Right lobe of liver (tissue), 6 donors: ENCODE results near the gene ETFDH. TPM values are rescaled to one million over a fixed set of nuclear protein-coding genes. Genes with fewer than 3 reads are reported as not detected.
"Not testable (repeated sequence)": the region's sequence is repeated elsewhere in the genome, so short reads cannot be mapped to it uniquely, and the experiment has no call there.

Experiments
- ATAC-seq, 4 donors: fragments of 200-7000 bp; cut with Tn5 transposase; one replicate each; pipeline ENCODE4 v1.9.1; 2020; ENCODE audit warnings: mild to moderate bottlenecking in 4 of 4, moderate library complexity in 4 of 4
- DNase-seq, 3 donors: peaks; one replicate each; pipeline ENCODE4 v3.0.0-alpha.2; 2020
- H3K27ac ChIP-seq, 3 donors: fragments of 200-600 bp; one replicate each; pipeline ENCODE4 v1.8.0; 2022
- H3K27me3 ChIP-seq, 2 donors: fragments of 200-600 bp; one replicate each; pipeline ENCODE4 v1.8.0; 2022
- H3K36me3 ChIP-seq, 4 donors: fragments of 200-600 bp; sonication (generic) in 1 of 4; one replicate each; pipeline versions ENCODE4 v1.5.1 to v1.8.0; 2017 to 2022; ENCODE audit warnings: control low read depth in 1 of 4
- H3K4me1 ChIP-seq, 4 donors: fragments of 200-600 bp; sonication (generic) in 1 of 4; one replicate each; pipeline versions ENCODE4 v1.5.1 to v1.8.0; 2017 to 2022; ENCODE audit warnings: control low read depth in 1 of 4
- H3K4me3 ChIP-seq, 3 donors: fragments of 200-600 bp; one replicate each; pipeline ENCODE4 v1.8.0; 2022
- H3K9me3 ChIP-seq, 4 donors: fragments of 200-600 bp; sonication (generic) in 1 of 4; one replicate each; pipeline versions ENCODE4 v1.5.1 to v1.8.0; 2017 to 2022; ENCODE audit warnings: control low read depth in 1 of 4
- CTCF ChIP-seq, 4 donors: fragments of 200-600 bp in 3 of 4; fragments of 450-650 bp in 1 of 4; IDR thresholded peaks; one replicate each; pipeline versions ENCODE4 v1.5.1 to v1.8.0; 2016 to 2022; ENCODE audit warnings: antibody characterized with exemption in 4 of 4, mild to moderate bottlenecking in 2 of 4
- POLR2A ChIP-seq: fragments of 450-650 bp; IDR thresholded peaks from one replicate; pipeline ENCODE4 v1.6.1; 2017; ENCODE audit warnings: antibody characterized with exemption, mild to moderate bottlenecking
- WGBS: methylation state at CpG from one replicate; pipeline ENCODE4 v1.1.6; 2018; ENCODE audit warnings: low coverage, low lambda C conversion rate; ENCODE audit not compliant: insufficient coverage; ENCODE audit errors: missing lambda C conversion rate; 5-methylcytosine and 5-hydroxymethylcytosine counted together
- intact Hi-C, 2 donors: fragments of 100-400 bp; cut with DNase I; formaldehyde crosslinking; loops; one replicate each; pipeline versions ENCODE4 v1.11.2 to v1.14.1; 2022
- total RNA-seq, 6 experiments: library from RNA; depleted of rRNA in 2 of 6; stranded (reverse); fragments of >200 nt in 2 of 6; fragmentation: NEBNext Ultra II Directional in 3 of 6; extraction: Animal tissue kit (Norgen Biotek cat#: 25700) in 3 of 6; gene quantifications; one replicate each; pipeline versions ENCODE4 v1.1.0 to v1.2.4, GENCODE V29; 2016 to 2023
- donor health status: DM: no; HTN: yes; CAD: no.
- donor health status: DM: no; HTN: no; CAD: no.
- donor health status: DM: no; HTN: no; CAD: no.
- donor health status: DM: no; HTN: yes; CAD: no.
- donor health status: DM: no; HTN: yes; CAD: no.

The ETFDH gene
- total RNA-seq, 6 experiments from 2014 or later: 100 to 146 (median 127) TPM

GRCh38 chr4:158729716-158730559 lies 57.8 kb downstream of the ETFDH start:
- intact Hi-C loops: loop anchor here (5.0 to 10.0 kb wide), 2 partner anchors 115 to 117 kb away; no protein-coding TSS in a partner anchor
- no peak overlapping the region for H3K27ac ChIP-seq
- no peaks in the 10 kb centered on the region for H3K36me3 ChIP-seq
- 15% methylated on average over 5 of the region's 5 CpGs for WGBS
- H3K27me3 ChIP-seq: no peaks in the 10 kb centered on the region
- no peaks in the 10 kb centered on the region for H3K4me1 ChIP-seq
- no peak overlapping the region for H3K4me3 ChIP-seq
- no peaks in the 10 kb centered on the region for H3K9me3 ChIP-seq
- DNase-seq: peak in 2 of 3 donors; percentile 45 to 67
- peak; percentile 100 for ATAC-seq
- TF ChIP-seq POLR2A (no peak), CTCF (IDR thresholded peaks at IDR 0.05) (peak; percentile 85 to 95 (median 89))

- Histone ChIP-seq H3K4me3 (no peak overlapping the region), H3K36me3 (no peaks in the 10 kb centered on the region), H3K4me1 (no peaks in the 10 kb centered on the region), H3K27me3 (no peaks in the 10 kb centered on the region), H3K9me3 (no peaks in the 10 kb centered on the region), H3K27ac (no peak overlapping the region)
- DNase-seq (no peak), ATAC-seq (no peak)
- no peak for TF ChIP-seq POLR2A
- 97% methylated on average over 2 of the region's 2 CpGs for WGBS
- intact Hi-C loops: no loop called here
Observed at GRCh38 chr4:158738866-158739265, 66.8 kb downstream of the ETFDH start.

GRCh38 chr4:158739600-158739999 lies 67.5 kb downstream of the ETFDH start:
- Histone ChIP-seq H3K4me3 (no peak overlapping the region), H3K36me3 (no peaks in the 10 kb centered on the region), H3K27ac (no peak overlapping the region), H3K27me3 (no peaks in the 10 kb centered on the region), H3K4me1 (no peaks in the 10 kb centered on the region), H3K9me3 (no peaks in the 10 kb centered on the region)
- intact Hi-C loops: no loop called here
- no peak for DNase-seq
- WGBS: 100% methylated on average over 1 of the region's 2 CpGs
- TF ChIP-seq POLR2A: no peak
- no peak for TF ChIP-seq CTCF (IDR thresholded peaks at IDR 0.05)
- ATAC-seq: no peak

GRCh38 chr4:158741326-158742021 lies 69.4 kb downstream of the ETFDH start:
- H3K27ac ChIP-seq: no peak overlapping the region
- DNase-seq (no peak), ATAC-seq (no peak)
- TF ChIP-seq POLR2A (no peak), CTCF (IDR thresholded peaks at IDR 0.05) (no peak)
- no peaks in the 10 kb centered on the region for H3K4me1 ChIP-seq
- no peaks in the 10 kb centered on the region for H3K9me3 ChIP-seq
- no peak overlapping the region for H3K4me3 ChIP-seq
- H3K36me3 ChIP-seq: no peaks in the 10 kb centered on the region
- intact Hi-C loops: no loop called here
- H3K27me3 ChIP-seq: no peaks in the 10 kb centered on the region
- WGBS: 92% methylated on average over 3 of the region's 3 CpGs

GRCh38 chr4:158746537-158746936 lies 74.4 kb downstream of the ETFDH start:
- DNase-seq, H3K4me3 ChIP-seq, H3K27me3 ChIP-seq, intact Hi-C loops, H3K4me1 ChIP-seq, ATAC-seq, H3K36me3 ChIP-seq, H3K9me3 ChIP-seq, H3K27ac ChIP-seq: not testable (repeated sequence)
- no CpG with 5 or more reads among the region's 31 CpGs for WGBS
